Measurements from ENCODE around the gene CD99.

GRCh38 chrX:2654436-2655340 lies 36.4 kb upstream of the CD99 start:
- TF ChIP-seq CTCF (IDR thresholded peaks at IDR 0.05; ENCODE audit: borderline replicate concordance, extremely low read depth, low read length, poor library complexity, severe bottlenecking) (no peak), EZH2 (IDR thresholded peaks at IDR 0.05; ENCODE audit: borderline replicate concordance, low read depth, low read length, severe bottlenecking) (no peak)
